ENCODE measurements around the gene KCNH2.

DNA sequence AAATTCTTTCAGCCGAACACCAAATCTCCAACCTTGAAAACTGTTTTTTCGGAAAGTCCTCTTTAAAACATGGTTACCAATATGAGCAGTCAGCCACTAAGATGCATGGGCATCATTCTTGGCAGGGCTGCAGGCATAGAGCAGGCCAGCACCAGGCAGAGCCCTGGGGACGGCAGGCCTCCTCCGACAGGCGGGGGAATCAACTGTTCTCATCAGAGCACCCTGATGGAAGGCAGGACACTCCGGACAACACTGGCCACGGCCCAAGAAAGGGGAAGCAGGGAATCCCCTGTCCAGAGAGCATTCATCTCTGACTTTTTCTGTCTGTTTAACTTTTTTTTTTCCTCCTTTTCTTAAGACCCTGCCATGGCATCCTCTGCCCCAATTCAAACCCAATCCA lies 11.3 kb upstream of the KCNH2 start:
- TF ChIP-seq, protein P1, sequence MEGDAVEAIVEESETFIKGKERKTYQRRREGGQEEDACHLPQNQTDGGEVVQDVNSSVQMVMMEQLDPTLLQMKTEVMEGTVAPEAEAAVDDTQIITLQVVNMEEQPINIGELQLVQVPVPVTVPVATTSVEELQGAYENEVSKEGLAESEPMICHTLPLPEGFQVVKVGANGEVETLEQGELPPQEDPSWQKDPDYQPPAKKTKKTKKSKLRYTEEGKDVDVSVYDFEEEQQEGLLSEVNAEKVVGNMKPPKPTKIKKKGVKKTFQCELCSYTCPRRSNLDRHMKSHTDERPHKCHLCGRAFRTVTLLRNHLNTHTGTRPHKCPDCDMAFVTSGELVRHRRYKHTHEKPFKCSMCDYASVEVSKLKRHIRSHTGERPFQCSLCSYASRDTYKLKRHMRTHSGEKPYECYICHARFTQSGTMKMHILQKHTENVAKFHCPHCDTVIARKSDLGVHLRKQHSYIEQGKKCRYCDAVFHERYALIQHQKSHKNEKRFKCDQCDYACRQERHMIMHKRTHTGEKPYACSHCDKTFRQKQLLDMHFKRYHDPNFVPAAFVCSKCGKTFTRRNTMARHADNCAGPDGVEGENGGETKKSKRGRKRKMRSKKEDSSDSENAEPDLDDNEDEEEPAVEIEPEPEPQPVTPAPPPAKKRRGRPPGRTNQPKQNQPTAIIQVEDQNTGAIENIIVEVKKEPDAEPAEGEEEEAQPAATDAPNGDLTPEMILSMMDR (IDR thresholded peaks at IDR 0.05): no peak
- no peak for TF ChIP-seq POLR2A (IDR thresholded peaks at IDR 0.05)
- TF ChIP-seq POLR2AphosphoS5 (IDR thresholded peaks at IDR 0.05): no peak
- no peak for TF ChIP-seq EP300 (IDR thresholded peaks at IDR 0.05)

Data from suprapubic skin (tissue), 4 donors.